K562 (cell line): Measurements from ENCODE around the gene VAMP8. TPM values are rescaled to one million over a fixed set of nuclear protein-coding genes. Genes with fewer than 3 reads are reported as not detected.

Source experiments
- ADNP ChIP-seq: fragments of 200-800 bp; sonication (Bioruptor generic); IDR thresholded peaks from 2 replicates; pipeline ENCODE4 v1.6.1; 2016; ENCODE audit warnings: missing genetic modification characterization, missing compliant biosample characterization
- BHLHE40 ChIP-seq: IDR thresholded peaks from 2 replicates; pipeline ENCODE4 v1.6.1; 2011; ENCODE audit warnings: low read length, improper control_type of control experiment
- DLX4 ChIP-seq: fragments of 250-450 bp; sonication (Bioruptor Pico); IDR thresholded peaks from 2 replicates; pipeline ENCODE4 v1.6.1; 2021; ENCODE audit warnings: mild to moderate bottlenecking
- ELF2 ChIP-seq: fragments of 250-450 bp; sonication (Bioruptor Pico); IDR thresholded peaks from 2 replicates; pipeline ENCODE4 v1.5.0; 2021; ENCODE audit warnings: mild to moderate bottlenecking
- GTF2A2 ChIP-seq: IDR thresholded peaks from 2 replicates; pipeline ENCODE4 v1.6.1; 2016; ENCODE audit warnings: mild to moderate bottlenecking, missing genetic modification characterization, missing compliant biosample characterization
- HDAC2 ChIP-seq: fragments of 450-650 bp; IDR thresholded peaks from 2 replicates; pipeline ENCODE4 v1.6.1; 2016; ENCODE audit warnings: mild to moderate bottlenecking
- HMBOX1 ChIP-seq: sonication (generic); IDR thresholded peaks from 2 replicates; pipeline ENCODE4 v1.6.1; 2016
- IFI16 ChIP-seq: fragments of 250-450 bp; sonication (Bioruptor Pico); IDR thresholded peaks from 2 replicates; pipeline ENCODE4 v2.1.2; 2022; ENCODE audit warnings: mild to moderate bottlenecking, inconsistent platforms
- NFIX ChIP-seq: fragments of 250-450 bp; sonication (Bioruptor Pico); IDR thresholded peaks from 2 replicates; pipeline ENCODE4 v1.4.0; 2020; ENCODE audit warnings: low read depth, mild to moderate bottlenecking, moderate library complexity
- PTBP1 ChIP-seq: fragments of 200-400 bp; formaldehyde crosslinking; IDR thresholded peaks from 2 replicates; pipeline ENCODE4 v1.6.1; 2017; ENCODE audit warnings: low read depth, low read length
- RB1 ChIP-seq: fragments of 450-650 bp; IDR thresholded peaks from 2 replicates; pipeline ENCODE4 v1.6.1; 2017; ENCODE audit warnings: low read depth, mild to moderate bottlenecking
- SIRT6 ChIP-seq: IDR thresholded peaks from one replicate; pipeline ENCODE4 v1.6.1; 2012; ENCODE audit warnings: low read depth, mild to moderate bottlenecking, control low read depth, inconsistent platforms, low read length, moderate library complexity
- SMAD3 ChIP-seq: fragments of 450-650 bp; formaldehyde crosslinking; conservative IDR thresholded peaks from 2 replicates; pipeline ENCODE4 v1.4.0; 2020; ENCODE audit warnings: mild to moderate bottlenecking
- SMC3 ChIP-seq: conservative IDR thresholded peaks from 2 replicates; pipeline ENCODE4 v1.6.1; 2011; ENCODE audit warnings: low read depth, low read length, improper control_type of control experiment; ENCODE audit not compliant: insufficient read depth
- ZBTB40 ChIP-seq, 2 experiments: fragments of 450-650 bp in 1 of 2; sonication (generic) in 1 of 2; formaldehyde crosslinking in 1 of 2; IDR thresholded peaks; 2 replicates each; pipeline versions ENCODE4 v1.7.1 to v1.9.0; 2016 to 2022; ENCODE audit warnings: inconsistent platforms in 1 of 2, mild to moderate bottlenecking in 1 of 2, missing genetic modification reagents in 1 of 2
- ZFP1 ChIP-seq: fragments of 450-650 bp; formaldehyde crosslinking; IDR thresholded peaks from 2 replicates; pipeline ENCODE4 v1.4.0; 2020; ENCODE audit warnings: mild to moderate bottlenecking, mixed read lengths
- ZNF395 ChIP-seq: fragments of 200-800 bp; sonication (Bioruptor generic); IDR thresholded peaks from 2 replicates; pipeline ENCODE4 v1.6.1; 2017; ENCODE audit warnings: missing genetic modification characterization, missing compliant biosample characterization
- polyA plus RNA-seq, 8 experiments: library from polyadenylated mRNA; depleted of rRNA in 4 of 8; stranded (reverse) in 5 of 8; unstranded in 3 of 8; fragments of >200 nt; fragmentation: Nextera tagmentation in 2 of 8; fragmentation: Illumina TruSeq in 1 of 8; extraction: Ambion mirVana in 2 of 8; extraction: Trizol in 1 of 8; gene quantifications; 2 replicates each; pipeline versions ENCODE4 v1.2.1 to v1.2.3, GENCODE V29; 2011 to 2014; ENCODE audit warnings: inconsistent platforms in 1 of 8, missing spikeins in 1 of 8
- total RNA-seq, 7 experiments: library from RNA; depleted of rRNA in 6 of 7; stranded (reverse); fragments of >200 nt in 6 of 7; fragmentation: Illumina TruSeq in 2 of 7; extraction: Trizol in 2 of 7; gene quantifications; 2 replicates each; pipeline versions ENCODE4 v1.2.1 to v1.2.3, GENCODE V29; 2011 to 2021; ENCODE audit warnings: low replicate concordance in 1 of 7

VAMP8 gene
- total and polyA plus RNA-seq, 9 of the 15 experiments (the other 6 are each of a cell fraction or from before 2014, with no cell fraction given) = 107 to 571 (median 248) TPM

GRCh38 chr2:85540133-85540648 is 37.2 kb upstream of the VAMP8 start (continued):
- TF ChIP-seq PTBP1 (no peak), SMC3 (no peak), BHLHE40 (peak; percentile 17; the same call in 1 of the 2 replicates), IFI16 (CRISPR knock-in tag) (no peak), ZFP1 (CRISPR knock-in tag) (no peak), RB1 (no peak), NFIX (CRISPR knock-in tag) (no peak), DLX4 (CRISPR knock-in tag) (no peak), ZBTB40 (IDR thresholded peaks at IDR 0.05) (no peak), ZBTB40 (CRISPR knock-in tag; IDR thresholded peaks at IDR 0.05) (no peak), ZNF395 (CRISPR knock-in tag) (no peak), GTF2A2 (tag) (no peak), ELF2 (CRISPR knock-in tag) (no peak), SIRT6 (peak; percentile 11), HMBOX1 (peak; percentile 78), HDAC2 (no peak), SMAD3 (CRISPR knock-in tag) (no peak), ADNP (tag) (no peak)
